NB4 (cell line): ENCODE data around the gene GJD3.
"Not testable (repeated sequence)": the region's sequence is repeated elsewhere in the genome, so short reads cannot be mapped to it uniquely, and the experiment has no call there.

Experiments
- DNase-seq: peaks from one replicate; pipeline ENCODE4 v3.0.0; 2010; ENCODE audit warnings: low read depth
- H3K4me3 ChIP-seq: one replicate; pipeline ENCODE4 v1.5.1; 2011; ENCODE audit warnings: mild to moderate bottlenecking, low read depth, low read length, moderate library complexity
- MYC ChIP-seq: IDR thresholded peaks from 2 replicates; pipeline ENCODE4 v1.6.1; 2011; ENCODE audit warnings: low read depth, low read length
- POLR2A ChIP-seq: IDR thresholded peaks from 2 replicates; pipeline ENCODE4 v1.6.1; 2011; ENCODE audit warnings: mild to moderate bottlenecking; ENCODE audit not compliant: insufficient read length; ENCODE audit errors: extremely low read depth
- TF ChIP-seq, protein P1 (sequence below): IDR thresholded peaks from 2 replicates; pipeline ENCODE4 v1.6.1; 2011; ENCODE audit warnings: low read depth, low read length
- TF ChIP-seq, protein P2 (sequence below): IDR thresholded peaks from one replicate; pipeline ENCODE4 v1.5.1; 2012; ENCODE audit warnings: low read depth, low read length

Gene GJD3

DNA sequence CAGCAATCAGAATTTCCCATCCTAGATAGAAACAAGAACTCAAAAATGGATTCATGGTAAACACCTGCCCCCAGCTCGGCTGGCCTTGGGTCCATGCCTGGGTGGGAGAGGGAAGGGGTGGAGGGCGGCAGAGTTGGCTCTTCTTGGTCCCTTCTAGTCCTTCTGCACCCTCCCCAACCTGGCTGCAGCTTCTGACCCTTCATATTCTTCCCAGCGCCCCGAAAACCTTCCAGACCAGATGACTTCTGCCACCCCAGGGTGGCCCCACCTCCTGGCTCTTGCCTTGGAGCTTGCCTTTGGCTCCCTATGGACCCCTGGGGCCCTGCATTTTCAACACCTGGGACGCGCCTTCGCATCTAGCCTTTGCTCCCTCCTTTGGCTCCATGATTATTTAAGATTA lies 5.4 kb upstream of the GJD3 start:
- TF ChIP-seq MYC, result no peak
- TF ChIP-seq, protein P1, sequence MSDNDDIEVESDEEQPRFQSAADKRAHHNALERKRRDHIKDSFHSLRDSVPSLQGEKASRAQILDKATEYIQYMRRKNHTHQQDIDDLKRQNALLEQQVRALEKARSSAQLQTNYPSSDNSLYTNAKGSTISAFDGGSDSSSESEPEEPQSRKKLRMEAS, result no peak
- no peak for TF ChIP-seq POLR2A
- TF ChIP-seq, protein P2, sequence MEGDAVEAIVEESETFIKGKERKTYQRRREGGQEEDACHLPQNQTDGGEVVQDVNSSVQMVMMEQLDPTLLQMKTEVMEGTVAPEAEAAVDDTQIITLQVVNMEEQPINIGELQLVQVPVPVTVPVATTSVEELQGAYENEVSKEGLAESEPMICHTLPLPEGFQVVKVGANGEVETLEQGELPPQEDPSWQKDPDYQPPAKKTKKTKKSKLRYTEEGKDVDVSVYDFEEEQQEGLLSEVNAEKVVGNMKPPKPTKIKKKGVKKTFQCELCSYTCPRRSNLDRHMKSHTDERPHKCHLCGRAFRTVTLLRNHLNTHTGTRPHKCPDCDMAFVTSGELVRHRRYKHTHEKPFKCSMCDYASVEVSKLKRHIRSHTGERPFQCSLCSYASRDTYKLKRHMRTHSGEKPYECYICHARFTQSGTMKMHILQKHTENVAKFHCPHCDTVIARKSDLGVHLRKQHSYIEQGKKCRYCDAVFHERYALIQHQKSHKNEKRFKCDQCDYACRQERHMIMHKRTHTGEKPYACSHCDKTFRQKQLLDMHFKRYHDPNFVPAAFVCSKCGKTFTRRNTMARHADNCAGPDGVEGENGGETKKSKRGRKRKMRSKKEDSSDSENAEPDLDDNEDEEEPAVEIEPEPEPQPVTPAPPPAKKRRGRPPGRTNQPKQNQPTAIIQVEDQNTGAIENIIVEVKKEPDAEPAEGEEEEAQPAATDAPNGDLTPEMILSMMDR, result no peak
- no peak overlapping the region for H3K4me3 ChIP-seq
- no peak for DNase-seq

DNA sequence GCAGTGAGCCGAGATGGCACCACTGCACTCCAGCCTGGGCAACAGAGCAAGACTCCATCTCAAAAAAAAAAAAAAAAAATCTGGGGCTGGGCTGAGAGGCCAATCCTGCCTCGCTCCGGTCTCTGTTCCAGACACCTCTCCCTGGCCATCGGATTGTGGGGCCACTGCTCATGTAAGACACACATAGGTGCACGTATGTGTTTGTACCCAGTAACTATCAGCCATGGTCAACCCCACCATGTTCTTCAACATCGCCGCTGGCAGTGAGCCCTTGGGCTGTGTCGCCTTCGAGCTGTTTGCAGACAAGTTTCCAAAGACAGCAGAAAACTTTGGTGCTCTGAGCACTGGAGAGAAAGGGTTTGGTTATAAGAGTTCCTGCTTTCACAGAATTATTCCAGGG lies 3.2 kb upstream of the GJD3 start:
- DNase-seq, result not testable (repeated sequence)

DNA sequence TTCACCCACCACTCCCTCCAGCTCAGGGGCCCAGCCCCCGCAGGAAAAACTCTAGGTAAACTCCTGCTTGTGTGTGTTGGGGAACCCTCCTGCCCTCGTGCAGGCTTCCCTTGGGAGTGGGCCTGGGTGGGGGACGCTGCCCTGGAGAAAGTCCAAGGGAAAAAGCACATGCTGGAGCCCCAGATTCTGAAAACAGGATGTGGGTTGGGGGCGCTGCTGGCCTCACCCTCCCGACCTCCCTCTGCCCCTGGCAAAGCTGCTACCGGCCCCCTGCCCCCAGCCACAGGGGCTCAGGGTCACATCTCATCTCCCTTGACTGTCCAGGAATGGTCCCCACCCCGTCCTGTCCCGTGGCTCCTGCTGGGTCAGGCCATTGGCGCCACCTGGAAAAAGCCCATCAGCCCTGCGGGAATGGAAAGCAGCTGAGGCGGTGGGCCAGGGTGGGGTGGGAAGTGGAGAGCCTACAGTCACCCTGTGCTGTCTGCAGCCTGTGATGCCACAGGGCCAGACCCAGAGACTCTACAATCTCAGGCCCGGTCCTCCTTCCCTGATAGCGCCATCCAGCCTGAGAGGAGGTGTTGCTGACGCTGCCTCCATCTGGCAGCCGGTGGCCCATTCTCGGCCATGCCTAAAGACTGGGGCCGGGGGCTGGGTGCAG lies 2.5 kb upstream of the GJD3 start:
- DNase-seq, result no peak
- TF ChIP-seq, protein P1, result no peak
- TF ChIP-seq, protein P2, result no peak
- no peak for TF ChIP-seq POLR2A
- no peak for TF ChIP-seq MYC
- H3K4me3 ChIP-seq, result no peak overlapping the region

More for the DNA sequence above, 3.2 kb upstream of the GJD3 start:
- H3K4me3 ChIP-seq, result not testable (repeated sequence)

DNA sequence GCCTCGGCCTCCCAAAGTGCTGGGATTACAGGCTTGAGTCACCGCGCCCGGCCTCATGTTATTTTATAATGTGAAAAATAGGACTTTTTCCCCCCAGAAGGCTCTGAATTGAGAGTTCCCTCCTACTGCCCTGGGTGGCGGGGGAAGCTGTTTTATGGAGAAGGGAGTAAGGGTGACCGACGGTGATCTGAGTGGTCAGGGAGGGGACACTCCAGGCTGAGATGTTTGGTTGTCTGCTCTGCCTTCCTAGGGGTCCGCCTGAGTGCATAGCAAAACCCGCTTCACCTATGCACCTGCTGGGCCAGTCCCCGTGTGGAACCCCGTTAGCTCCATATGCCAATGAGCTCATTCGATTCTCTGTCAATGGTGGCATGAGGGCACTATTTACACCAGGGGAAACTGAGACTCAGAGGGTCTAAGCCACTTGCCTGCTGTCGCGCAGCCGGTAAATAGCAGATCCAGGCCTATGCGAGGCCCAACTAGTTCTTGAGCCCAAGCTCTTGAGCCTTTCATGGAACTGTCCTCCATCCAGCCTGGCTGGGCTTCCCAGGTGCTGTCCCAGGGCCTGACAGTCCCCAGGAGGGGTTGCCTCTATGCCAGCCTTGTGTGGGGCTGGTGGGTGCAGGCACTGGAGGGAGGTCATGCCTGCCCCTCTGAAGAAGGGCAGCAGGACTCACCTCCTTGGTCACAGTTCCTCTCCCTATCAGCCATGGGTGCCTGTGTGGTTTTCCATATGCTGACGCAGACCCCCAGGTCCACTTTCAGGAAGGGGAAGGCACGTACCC lies 1.7 kb upstream of the GJD3 start:
- DNase-seq, result no peak
- no peak overlapping the region for H3K4me3 ChIP-seq
- TF ChIP-seq, protein P2, result no peak
- TF ChIP-seq MYC (no peak), POLR2A (no peak)
- TF ChIP-seq, protein P1, result no peak

DNA sequence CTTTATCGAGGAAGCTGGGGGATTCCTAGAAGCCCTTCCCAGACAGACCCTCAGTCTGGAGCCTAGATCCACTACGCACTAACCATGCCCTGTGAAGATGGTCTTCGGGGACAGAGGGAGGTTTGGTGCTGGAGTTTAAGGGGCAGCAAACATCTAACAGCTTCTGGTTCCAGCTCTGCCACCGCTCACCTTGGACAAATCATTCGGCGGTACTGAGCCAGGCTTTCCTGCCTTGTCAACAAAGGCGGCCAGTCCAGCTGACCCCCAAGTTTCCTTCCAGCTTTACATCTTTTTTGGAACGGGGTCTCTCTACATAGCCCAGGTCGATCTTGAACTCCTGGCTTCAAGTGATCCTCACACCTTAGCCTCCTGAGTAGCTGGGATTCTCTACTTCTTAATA lies 369 bp upstream of the GJD3 start:
- TF ChIP-seq, protein P1, result no peak
- TF ChIP-seq MYC, result no peak
- TF ChIP-seq, protein P2, result no peak
- no peak for TF ChIP-seq POLR2A
- H3K4me3 ChIP-seq, result no peak overlapping the region
- DNase-seq, result no peak

DNA sequence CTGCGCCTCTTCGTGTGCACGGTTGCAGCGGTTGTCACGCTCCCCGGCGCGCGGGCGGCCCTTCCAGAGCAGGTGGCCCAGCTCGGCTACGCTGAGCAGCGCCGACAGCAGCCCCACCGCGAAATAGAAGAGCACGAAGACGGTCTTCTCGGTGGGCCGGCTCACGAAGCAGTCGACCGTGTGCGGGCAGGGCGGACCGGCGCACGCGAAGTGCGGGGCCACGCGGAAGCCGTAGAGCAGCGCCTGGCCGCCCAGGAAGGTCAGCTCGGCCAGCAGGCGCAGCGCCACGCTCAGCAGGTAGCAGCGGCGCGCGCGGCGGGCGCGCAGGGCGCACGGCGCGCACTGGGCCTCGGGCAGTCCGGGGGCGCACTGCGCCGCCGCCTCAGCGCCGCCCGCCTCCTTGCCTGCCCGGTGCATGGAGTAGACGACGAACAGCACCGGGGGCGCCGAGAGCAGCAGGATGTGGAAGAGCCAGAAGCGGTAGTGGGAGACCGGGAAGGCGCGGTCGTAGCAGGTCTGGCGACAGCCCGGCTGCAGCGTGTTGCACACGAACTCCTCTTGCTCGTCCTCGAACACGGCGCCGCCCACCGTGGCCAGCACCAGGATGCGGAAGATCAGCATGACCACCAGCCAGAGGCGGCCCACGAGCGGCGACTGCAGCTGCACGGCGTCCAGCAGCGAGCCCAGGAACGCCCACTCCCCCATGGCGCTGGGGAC lies 1.3 kb downstream of the GJD3 start:
- peak; percentile 56 for DNase-seq
- H3K4me3 ChIP-seq, result peak overlapping the region; percentile 44
- no peak for TF ChIP-seq POLR2A
